Umbilical cord (tissue), 2 donors: ENCODE measurements around the gene SUSD1. TPM values are rescaled to one million over a fixed set of nuclear protein-coding genes. Genes with fewer than 3 reads are reported as not detected.
"Not testable (repeated sequence)": the region's sequence is repeated elsewhere in the genome, so short reads cannot be mapped to it uniquely, and the experiment has no call there.

Source experiments
- DNase-seq: peaks from one replicate; pipeline ENCODE4 v3.0.0-alpha.2; 2015; ENCODE audit warnings: low spot score
- total RNA-seq: library from RNA; depleted of rRNA; stranded (reverse); fragments of >200 nt; gene quantifications from one replicate; pipeline ENCODE4 v1.2.3, GENCODE V29; 2014; ENCODE audit warnings: low replicate concordance; ENCODE audit not compliant: insufficient read depth

Gene SUSD1
- 19.5 TPM for total RNA-seq

DNA sequence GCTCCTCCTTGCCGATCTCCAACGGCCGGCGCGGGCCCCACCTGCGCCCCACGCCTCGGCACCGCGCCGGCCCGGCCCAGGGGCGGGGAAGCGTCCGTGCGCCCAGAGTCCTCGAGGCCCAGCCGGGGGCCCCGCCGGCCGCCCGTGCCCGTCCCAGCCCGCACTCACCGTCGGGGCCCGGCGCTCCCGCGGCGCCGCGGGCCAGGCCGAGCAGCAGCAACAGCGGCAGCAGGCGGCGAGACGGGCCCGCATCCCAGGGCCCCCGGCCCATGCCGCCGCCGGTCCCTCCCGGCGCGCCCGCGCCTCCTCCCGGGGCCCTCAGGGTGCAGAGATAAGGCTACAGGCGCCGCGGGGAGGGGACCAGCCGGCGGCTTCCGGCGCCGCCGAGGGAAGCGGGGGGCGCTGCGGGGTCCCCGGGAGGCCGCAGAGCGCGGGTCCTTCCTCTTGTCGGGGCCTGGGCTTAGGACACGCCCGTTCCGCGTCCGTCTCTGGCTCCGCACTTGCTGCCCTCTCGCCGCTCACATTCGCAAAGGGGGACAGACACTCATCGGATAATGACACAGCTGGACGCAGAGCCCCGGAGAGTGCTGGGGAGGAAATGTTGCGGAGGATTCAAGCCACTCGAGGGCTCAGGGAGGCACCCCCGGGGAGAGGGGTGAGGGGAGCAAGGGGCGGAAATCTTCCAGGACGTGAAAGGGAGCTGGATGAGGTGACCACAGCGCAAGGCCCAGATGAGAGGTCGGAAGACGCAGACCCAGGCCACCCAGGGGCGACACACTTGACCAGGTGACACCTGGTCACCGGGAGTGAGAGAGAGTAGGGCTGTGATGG lies at the start of gene SUSD1:
Gene SUSD1, minus strand, starts transcription at position 333 of the 831 bp plus-strand sequence. Its CDS starts 62 bp downstream, at position 271.
- DNase-seq: no peak

DNA sequence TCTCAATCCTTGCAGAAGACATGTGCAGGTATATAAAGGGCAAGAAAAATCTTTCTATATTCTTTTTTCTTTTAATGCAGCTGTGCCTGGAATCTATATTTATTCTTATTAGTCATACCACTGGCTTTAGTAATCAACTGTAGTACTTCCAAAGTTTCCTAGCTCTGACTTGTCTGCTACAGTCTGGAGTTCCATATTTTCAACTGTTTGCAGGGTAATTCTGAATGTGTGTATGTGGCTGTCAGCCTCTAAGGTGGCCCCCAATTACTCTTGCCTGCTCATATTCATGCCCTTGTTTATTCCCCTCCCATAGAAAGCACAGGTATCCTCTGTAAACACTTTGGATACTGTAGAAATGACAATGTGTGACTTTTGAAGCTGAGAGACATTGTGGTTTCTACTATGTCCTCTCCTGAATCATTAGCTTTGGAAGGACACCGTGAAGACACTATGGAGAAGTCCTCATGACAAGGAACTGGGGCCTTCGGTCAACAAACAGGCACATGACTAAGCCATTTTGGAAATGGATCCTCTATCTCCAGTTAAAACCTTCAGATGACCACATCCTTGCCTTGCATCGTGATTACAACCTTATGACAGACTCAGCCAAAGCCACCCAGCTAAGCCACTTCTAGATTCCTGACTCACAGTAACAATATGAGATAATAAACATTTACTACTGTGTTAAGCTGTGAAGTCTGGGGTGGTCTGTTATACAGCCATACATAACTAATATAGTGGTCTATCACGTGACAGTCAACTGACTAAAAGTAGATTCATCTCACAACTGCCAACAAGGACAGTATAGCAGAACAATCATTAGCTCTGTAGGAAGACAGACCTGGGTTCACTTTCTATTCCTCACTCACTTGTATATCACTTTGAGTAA lies 49.5 kb upstream of the SUSD1 start:
- no peak for DNase-seq

DNA sequence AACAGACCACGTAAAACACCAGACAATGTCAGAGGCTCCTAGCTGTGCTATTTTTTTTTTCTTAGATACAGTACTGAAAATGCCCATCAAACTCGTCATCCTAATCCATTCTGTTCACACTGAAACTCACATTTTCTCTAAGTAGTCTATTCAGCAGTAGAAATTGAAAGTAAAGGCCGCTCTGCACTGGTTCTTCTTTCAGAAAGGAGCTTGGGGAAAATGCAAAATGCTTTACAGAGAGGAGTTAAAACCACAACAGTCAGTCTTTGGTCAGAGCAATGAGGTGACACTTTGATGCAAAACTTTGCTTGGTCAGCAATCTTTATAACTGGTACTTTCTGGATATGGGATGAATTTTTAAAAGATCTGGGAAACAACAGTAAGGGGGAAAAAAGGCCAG lies 43.8 kb upstream of the SUSD1 start:
- DNase-seq: no peak

DNA sequence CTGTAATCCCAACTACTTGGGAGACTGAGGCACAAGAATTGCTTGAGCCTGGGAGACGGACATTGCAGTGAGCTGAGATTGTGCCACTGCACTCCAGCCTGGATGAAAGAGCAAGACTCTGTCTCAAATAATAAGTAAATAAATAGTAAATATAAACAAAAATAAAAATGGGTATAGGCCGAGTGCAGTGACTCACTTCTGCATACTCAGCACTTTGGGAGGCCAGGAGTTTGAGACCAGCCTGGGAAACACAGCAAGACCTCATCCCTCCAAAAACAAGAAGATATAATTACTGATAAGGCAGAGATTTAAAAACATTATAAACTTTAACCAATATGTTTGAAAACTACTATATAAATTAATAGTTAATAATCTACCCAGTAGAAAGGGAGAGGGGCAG lies 37.8 kb upstream of the SUSD1 start:
- DNase-seq: no peak

DNA sequence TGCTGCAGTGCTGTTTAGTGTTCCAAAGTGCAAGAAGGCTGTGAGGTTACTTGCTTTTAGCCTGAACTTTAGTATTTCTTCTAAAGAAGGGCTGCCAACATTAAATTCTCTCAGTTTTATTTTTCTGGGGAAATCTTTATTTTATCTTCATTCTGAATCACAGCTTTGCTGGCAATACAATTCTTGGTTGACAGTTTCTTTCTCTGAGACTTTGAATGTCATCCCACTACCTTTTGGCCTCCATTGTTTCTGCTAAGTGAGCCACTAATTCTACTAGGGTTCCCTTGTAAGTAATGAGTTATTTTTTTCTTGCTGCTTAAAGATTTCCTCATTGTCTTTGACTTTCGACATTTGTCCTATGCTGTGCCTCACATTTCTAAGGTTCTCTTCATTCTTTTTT lies 32.4 kb upstream of the SUSD1 start:
- no peak for DNase-seq

DNA sequence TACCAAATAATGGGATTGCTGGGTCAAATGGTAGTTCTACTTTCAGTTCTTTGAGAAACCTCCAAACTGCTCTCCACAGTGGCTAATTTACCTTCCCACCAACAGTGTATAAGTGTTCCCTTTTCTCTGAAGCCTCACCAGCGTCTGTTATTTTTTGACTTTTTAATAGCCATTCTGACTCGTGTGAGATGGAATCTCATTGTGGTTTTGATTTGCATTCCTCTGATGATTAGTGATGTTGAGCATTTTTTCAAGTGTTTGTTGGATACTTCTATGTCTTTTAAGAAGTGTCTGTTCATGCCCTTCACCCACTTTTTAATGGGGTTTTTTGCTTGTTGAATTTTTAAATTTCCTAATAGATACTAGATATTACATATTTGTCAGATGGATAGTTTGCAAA lies 28.4 kb upstream of the SUSD1 start:
- no peak for DNase-seq

DNA sequence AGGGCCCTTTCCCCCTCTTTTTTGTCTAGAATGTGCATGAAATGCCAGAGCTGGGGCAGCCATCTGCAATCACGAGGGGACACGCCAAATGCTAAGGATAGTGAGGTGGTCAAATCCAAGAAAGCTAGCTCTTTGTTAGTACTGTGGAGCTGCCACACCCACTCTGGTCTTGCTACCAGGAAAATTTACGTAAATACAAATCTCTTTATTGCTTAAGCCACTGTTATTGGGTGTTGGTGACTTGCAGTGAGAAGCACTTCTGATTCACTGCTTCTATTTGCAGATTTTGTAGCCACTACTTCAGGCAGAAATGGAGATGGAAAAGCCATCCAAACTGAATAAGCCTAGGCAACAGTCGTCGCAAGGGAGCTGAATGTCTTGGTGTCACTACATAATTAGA lies 25.6 kb upstream of the SUSD1 start:
- DNase-seq: no peak

DNA sequence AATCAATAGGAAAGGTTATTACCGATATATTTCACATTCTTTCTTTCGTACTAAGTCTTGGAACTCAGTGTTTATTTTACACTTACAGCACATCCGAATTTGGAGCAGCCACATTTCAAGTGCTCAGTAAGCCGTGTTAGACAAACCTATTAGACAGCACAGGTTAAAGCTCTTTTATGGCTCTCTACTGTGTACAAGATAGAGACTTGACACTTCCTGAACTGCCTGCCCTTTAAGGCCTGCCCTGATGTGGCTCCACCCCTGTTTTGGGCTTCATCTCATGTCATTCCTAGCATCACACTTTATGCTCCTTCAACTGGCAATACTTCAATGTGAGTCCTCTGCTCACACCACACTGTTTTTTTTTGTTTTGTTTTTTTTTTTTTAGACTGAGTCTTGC lies 23.5 kb upstream of the SUSD1 start:
- no peak for DNase-seq

DNA sequence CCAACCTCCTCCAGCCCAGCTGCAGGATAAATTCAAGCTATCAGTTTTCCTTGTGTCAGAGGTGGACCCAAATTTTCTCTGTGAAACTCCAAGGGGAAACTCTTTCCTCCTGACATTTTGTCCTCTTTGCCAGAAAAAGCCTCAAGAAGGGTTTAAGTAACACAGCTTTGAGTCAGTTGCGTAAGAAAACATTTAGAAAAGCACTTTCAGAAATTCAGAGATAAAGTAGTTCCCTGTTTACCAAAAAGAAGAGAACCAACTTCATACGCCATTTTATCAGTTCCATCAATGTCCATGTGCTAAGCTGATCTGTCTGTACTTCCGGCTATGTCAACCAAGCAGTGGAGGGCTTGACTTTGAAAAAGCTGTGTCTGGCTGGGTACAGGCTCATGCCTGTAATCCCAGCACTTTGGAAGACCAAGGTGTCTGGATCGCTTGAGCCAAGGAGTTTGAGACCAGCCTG lies 19.9 kb upstream of the SUSD1 start:
- DNase-seq: peak; percentile 47

DNA sequence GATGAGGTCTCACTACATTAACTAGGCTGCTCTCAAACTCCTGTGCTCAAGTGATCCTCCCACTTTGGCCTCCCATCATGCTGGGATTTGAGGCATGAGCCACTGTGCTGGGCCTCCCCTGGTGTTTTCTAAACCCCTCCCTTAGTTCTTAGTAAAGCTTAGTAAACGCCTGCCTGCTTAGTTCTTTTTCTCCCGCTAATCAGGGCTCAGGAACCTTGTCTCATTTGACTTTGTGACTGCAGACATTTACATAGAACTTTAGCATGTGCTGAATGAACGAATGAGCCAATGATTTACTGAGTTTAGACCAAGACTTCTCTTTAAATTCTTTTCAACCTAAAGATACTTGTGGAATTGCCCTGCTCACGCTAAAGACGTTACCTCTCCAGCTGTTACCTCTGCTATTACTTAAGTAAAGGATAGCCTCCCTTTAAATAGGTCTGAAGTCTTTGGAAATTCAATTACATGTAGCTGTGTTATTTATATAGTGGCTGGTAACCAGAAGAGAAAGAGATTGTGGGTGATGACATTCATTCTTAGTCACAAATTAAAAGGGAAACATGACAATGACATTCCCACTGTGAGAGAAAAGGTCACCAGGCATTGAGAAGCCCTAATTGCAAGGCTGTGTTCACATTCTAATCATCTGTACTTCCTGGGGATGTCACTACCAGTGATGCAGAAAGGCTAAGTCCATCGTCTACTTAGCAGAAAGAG lies 18.6 kb upstream of the SUSD1 start:
- no peak for DNase-seq

DNA sequence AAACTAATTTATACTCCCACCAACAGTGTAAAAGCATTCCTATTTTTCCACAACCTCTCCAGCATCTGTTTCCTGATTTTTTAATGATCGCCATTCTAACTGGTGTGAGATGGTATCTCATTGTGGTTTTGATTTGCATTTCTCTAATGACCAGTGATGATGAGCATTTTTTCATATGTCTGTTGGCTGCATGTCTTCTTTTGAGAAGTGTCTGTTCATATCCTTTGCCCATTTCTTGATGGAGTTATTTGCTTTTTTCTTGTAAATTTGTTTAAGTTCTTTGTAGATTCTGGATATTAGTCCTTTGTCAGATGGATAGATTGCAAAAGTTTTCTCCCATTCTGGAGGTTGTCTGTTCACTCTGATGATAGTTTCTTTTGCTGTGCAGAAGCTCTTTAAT lies 15.2 kb upstream of the SUSD1 start:
- not testable (repeated sequence) for DNase-seq

DNA sequence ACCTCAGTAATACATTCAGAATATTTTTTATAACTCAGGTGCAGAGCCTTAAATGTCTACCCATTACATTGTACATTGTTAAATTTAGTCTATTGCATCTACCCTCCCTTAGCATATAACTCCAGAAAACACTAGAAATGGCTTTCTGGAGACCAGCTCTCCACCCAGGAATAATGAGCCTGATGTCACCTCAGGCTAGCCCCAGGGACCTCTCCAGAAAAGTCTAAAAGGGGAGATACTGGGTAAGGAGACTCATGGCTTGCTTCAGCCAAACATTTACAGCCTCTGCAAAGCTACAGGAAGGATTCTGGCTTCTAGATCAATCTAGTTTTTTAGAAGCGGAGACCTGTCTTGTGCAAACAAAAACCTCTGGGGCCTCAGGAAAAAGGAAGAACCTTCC lies 13.8 kb upstream of the SUSD1 start:
- DNase-seq: no peak

DNA sequence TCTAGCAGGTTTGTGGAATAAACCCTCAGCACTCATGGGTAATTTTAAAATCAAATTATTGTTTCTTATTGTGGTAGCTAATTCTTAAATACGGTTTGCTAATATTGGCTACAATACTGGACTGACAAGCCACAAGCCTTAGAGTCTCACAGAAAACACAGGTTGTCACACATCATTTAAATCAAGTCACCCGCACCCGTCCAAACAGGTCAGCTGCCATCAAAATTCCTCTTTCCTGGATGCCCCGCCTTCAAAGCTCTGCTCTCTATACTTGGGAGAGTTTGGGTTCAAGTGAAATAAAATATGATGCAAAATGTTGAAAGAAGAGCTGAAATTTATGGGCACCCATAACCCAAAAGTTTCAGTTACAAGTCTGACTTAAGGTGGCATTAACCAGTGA lies 12.3 kb upstream of the SUSD1 start:
- DNase-seq: no peak

DNA sequence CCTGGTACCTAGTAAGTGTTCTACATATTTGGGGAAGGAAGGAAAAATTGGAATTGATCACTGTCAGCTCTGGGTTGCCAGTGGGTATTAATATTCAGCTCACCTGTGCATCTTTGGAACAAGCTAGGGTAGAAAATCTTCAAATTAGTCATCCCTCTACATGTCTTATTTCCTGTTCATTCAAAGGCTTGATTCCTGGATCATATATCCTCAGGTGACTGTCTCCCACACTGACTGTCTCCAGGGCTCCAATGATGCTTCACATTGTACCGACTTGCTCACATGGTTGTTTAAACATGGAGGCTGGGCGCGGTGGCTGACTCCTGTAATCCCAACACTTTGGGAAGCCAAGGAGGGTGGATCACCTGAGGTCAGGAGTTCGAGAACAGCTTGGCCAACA lies 11.6 kb upstream of the SUSD1 start:
- DNase-seq: no peak

DNA sequence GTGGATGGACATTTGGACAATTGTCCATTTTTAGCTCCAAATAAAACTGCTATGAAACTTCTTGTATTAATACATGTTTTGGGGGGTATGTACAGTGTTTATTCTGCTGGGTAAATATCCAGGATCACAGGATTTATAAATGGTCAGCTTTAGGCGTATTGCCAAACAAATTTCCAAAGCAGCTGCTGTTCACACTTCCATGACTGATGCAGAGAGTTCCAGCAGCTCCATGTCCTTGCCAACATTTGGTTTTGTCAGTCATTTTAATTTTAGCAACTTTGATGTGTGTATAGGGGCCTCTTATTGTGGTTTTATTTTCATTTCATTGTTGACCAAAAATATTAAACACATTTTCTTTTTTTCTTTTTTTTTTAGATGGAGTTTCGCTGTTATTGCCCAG lies 9.8 kb upstream of the SUSD1 start:
- DNase-seq: no peak

DNA sequence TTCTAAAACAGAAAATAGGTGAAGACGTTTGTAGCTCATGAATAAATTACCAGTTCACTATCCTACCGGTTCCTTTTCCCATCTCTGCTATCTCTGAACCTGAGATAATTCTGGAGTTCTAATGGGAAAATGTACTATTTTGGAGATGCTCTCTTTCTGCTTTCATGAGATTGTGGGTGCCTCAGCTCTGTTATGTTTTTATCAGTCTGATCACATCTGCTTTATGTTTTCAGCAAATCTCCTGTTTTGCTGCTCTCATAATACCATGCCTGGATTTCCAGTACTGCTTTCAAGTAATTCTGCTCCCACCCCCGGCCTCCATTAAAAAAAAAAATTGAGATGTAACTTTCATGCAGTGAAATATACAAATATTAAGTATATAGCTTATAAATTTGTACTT lies 9.1 kb upstream of the SUSD1 start:
- peak; percentile 71 for DNase-seq

DNA sequence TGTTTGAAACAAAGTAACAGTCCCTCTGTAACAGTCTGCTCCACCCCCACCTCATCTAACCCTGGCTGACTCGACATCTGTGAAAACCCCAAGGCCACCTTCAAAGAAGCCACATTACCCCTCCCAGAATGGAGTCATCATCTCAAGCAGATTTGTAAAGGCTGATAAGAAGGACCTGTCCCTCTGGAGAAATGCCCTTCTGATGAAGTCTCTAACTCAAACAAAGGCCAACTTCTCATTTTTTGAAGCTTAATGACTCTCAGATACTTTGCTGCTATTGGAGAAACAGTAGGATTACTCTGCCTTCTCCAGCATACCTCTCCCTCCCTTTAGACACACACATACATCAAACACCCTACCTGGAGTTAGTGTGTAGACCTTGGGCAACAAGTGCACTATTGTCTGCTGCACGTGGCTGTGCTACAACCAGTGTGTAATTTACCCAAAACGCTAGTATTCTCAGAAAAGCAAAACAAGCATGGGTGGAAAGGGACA lies 5.3 kb upstream of the SUSD1 start:
- DNase-seq: no peak

DNA sequence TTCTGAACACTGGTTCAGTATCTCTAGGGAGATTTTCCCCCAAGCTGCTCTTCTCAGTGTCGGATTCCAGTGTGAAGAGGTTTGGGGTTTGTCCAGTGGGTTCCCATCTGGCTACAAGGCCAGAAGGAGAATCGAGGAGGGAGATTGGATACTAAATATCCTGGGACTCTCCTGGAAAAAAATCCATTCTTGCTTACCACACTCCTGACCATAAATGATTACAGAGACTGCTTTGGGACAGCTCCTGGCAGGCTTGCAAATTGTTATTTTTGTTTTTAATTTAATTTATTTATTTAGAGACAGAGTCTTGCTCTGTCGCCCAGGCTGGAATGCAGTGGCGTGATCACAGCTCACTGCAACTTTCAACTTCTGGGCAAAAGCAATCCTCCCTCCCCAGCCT lies 4.7 kb upstream of the SUSD1 start:
- no peak for DNase-seq

DNA sequence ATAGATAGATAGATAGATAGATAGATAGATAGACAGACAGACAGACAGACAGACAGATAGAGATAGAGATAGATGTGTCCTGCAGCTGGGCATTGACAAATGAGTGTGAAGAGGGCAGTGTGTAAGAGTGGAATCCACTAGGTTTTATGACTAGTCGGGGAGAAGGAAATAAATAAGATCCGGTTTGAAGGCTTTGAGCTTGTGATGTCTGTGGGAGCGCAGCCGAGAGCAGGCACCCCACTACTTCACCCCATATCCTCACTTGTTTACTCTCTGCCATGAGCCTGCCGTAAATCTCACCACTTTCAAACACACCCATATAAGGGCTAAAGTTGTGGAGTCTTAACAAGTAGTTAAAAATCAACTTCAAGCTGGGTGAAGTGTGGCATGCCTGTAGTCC lies 1.4 kb upstream of the SUSD1 start:
- no peak for DNase-seq

DNA sequence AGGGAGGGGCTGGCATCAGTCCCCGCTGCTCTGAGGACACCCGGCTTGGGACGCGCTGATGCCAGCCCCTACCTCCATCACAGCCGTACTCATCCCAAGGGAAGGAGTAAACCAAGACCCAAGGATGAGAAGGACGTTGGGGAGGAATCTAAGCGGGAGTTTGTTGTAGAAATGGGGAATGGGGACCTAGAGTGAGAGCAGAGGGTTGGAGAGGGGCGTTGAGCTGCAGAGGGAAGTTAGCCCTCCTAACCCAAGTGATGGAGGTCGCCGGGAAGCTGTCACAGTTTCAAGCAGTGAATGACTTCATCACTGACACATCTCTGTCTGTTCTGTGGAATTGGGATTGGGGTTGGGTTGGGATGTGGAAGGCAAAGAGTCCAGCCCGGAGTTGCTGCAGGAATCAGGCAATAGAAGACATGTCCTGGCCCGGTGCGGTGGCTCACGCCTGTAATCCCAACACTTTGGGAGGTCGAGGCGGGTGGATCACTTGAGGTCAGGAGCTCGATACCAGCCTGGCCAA lies 759 bp upstream of the SUSD1 start:
- no peak for DNase-seq

DNA sequence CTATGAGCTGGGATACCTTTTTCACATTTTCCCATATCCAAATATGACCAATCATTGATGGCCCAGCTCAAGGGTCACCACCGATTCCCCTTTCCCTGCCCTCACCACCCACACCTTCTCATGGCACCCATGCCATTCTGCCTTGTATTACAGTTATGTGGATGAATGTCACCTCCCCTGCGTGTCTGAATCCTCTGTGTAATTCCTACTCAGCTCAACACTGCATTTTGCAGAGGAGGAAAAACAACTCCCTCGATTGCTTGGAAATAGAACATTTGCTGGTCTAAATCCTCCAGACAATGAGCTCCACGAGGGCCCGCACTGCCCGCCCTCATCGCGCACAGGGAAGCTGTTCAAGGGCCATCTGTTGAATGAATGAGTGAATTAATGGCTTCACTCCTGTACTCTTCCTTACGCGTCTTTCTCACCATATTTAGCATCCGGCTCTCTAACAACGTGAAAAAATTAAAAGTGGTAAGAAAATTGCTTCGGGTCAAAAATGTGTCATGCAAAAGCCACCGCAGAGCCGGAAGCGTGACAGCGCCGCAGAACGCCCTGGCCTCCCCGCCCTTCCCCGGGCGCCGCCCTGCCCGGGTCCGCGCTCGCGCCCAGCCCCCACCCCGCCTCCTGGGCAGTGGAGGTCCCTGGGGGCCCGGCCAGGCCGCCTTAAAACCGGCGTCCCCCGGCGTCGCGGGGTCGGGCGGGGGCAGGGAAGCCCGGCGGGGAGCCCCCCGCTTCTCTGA lies 704 bp downstream of the SUSD1 start:
- peak; percentile 37 for DNase-seq
